ENCODE results near the gene ADGRA3. TPM values are rescaled to one million over a fixed set of nuclear protein-coding genes. Genes with fewer than 3 reads are reported as not detected.

The ADGRA3 gene
- total RNA-seq, 2 donors from 2014 or later = 27.8 to 28.3 TPM

- H3K27ac ChIP-seq = no peak overlapping the region
- DNase-seq (ENCODE audit: low spot score) = no peak
- no peaks in the 10 kb centered on the region for H3K27me3 ChIP-seq
- no peak overlapping the region for H3K4me3 ChIP-seq
- H3K4me1 ChIP-seq = no peaks in the 10 kb centered on the region
- H3K36me3 ChIP-seq = no peaks in the 10 kb centered on the region
- no peak for TF ChIP-seq CTCF (IDR thresholded peaks at IDR 0.05)
- no peaks in the 10 kb centered on the region for H3K9me3 ChIP-seq
Measured at GRCh38 chr4:22338796-22339195, 177.1 kb downstream of the ADGRA3 start.

Other genes starting within 250 kb of the ADGRA3 start
- not detected for gene GBA3, start 176.9 kb upstream of the ADGRA3 start, total RNA-seq

All from right atrium auricular region (tissue), 2 donors.